ENCODE measurements around the gene SLC35G6.
"Not testable (repeated sequence)": the region's sequence is repeated elsewhere in the genome, so short reads cannot be mapped to it uniquely, and the experiment has no call there.

The SLC35G6 gene

GRCh38 chr17:7460850-7461660 lies 20.2 kb upstream of the SLC35G6 start:
- DNase-seq = no peak

DNA sequence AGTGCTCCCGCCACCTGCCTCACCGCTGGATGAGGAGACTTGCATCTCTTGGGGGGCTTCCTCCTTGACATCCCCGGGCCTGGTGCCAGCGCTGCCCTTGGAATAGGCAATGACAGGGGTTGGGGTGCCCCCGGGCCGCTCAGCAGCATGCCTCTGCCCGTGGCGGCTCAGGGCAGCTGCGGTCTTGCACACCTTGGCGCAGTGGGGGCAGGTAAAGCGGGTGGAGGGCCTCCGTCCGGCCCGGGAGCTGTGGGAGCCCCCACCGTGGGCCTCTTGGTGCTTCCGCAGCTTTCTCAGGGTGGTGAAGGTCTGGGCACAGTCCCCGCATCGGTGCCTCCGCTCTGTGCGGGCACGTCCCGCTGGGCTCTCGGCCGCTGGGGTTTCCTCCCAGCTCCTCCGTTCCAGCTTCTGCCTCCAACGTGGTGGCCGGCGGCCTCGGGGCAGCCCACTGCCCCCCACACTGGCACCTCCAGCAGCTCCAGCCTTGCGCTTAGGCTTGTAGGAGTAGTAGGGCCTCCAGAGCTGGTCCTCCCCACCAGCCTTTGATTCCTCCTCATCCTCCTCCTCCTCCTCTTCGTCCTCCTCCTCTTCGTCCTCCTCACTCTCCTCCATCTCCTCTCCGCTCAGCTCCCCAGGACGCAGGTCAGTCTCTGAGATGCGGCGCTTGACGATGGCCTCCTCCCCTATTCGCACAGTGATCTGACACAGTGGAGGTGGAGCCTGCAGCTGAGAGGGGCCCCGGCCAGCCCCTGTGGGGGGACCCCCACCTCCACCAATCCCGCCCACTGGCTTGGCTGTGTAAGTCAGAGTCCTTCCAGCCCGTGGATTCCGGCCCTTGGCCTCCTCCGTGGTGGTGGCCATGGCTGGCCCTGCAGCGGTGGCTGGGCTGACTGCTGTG lies 18.5 kb upstream of the SLC35G6 start:
- no peak for DNase-seq

GRCh38 chr17:7463372-7463846 lies 17.8 kb upstream of the SLC35G6 start:
- no peak for DNase-seq

- no peak for DNase-seq
Measured at GRCh38 chr17:7464081-7464480, 17.2 kb upstream of the SLC35G6 start.

DNA sequence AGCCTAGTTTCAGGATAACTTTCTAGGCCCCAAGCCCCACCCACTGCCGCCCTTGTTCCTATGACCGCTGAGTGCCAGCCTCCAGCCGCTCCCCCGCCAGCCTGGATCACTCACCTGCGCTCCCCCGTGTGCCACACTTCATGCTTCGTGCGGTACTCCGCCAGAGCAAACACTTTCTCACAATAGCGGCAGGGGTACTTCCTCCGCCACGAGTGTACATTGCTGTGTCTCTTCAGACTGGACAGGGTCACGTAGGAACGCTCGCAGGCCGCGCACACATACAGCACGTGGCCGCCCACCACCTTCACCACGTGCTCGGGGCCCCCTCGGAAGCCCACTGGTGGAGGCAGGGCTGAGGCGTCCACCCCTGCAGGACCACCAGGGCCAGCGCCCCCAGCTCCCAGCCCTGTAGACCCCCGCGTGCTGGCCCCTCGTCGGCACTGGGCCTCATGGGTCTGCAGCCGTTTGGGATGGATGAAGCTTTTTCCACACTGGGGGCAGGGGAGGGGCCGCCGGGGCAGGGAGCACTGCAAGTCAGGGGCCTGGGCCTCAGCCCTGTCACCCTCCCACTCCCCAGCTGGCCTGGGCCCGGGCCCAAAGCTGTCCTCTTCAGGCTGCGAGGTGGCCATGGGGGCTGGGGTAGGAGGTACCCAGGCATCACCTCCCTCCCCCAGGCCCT lies 15.5 kb upstream of the SLC35G6 start:
- no peak for DNase-seq

DNA sequence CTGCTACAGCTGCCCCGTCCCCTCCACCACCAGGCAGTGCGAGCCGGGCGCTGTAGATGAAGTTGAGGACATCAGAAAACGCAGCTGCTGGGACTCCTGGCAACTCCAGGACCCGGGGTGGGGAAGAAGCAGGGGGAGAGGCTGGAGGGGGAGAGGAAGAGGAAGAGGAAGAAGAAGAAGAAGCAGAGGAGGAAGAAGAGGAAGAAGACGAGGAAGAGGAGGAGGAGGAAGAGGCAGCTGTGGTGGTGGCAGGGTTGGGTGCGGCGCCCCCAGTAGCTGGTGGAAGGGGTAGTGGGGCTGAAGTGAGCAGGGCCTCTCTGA lies 15.0 kb upstream of the SLC35G6 start:
- no peak for DNase-seq

- no peak for DNase-seq
Measured at GRCh38 chr17:7466639-7467341, 14.5 kb upstream of the SLC35G6 start.

GRCh38 chr17:7467498-7467897 lies 13.7 kb upstream of the SLC35G6 start:
- no peak for DNase-seq

DNA sequence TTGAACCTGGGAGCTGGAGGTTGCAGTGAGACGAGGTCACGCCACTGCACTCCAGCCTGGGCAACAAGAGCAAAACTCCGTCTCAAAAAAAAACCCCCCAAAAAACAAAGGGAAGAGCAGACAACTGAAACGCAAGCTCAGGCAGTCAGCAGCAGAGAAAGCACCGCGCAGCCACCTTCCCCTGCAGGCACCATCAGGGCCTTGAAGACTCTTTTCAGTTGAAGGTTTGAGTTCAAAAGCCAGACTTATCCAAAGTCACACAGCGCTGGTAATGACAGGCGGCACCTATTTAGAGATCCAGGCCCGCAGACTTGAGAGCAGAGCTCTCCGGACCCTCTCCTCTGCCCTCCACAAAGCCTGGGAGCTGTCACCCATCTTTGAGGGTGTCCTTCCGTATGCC lies 13.0 kb upstream of the SLC35G6 start:
- DNase-seq = no peak

GRCh38 chr17:7468804-7469389 lies 12.3 kb upstream of the SLC35G6 start:
- DNase-seq = no peak

DNA sequence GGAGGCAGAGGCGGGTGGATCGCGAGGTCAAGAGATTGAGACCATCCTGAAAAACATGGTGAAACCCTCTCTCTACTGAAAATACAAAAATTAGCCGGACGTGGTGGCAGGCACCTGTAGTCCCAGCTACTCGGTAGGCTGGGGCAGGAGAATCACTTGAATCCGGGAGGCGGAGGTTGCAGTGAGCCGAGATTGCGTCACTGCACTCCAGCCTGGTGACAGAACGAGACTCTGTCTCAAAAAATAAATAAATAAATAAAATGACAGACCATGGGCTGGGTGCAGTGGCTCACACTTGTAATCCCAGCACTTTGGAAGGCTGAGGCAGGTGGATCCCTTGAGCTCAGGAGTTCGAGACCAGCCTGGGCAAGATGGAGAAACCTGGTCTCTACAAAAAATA lies 11.4 kb upstream of the SLC35G6 start:
- DNase-seq = not testable (repeated sequence)

- not testable (repeated sequence) for DNase-seq
Measured at GRCh38 chr17:7470457-7470973, 10.7 kb upstream of the SLC35G6 start.

GRCh38 chr17:7471729-7472128 lies 9.5 kb upstream of the SLC35G6 start:
- DNase-seq = no peak

DNA sequence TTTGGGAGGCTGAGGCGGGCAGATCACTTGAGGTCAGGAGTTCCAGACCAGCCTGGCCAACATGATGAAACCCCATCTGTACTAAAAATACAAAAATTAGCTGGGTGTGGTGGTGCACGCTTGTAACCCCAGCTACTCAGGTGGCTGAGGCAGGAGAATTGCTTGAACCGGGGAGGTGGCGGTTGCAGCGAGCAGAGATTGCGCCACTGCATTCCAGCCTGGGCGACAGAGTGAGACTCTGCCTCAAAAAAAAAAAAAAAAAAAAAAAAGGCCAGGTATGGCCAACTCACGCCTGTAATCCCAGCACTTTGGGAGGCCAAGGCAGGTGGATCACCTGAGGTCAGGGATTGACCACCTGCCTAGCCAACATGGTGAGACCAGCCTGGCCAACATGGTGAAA lies 6.5 kb upstream of the SLC35G6 start:
- DNase-seq = not testable (repeated sequence)

- no peak for DNase-seq
Measured at GRCh38 chr17:7475764-7476422, 5.4 kb upstream of the SLC35G6 start.

GRCh38 chr17:7476494-7476893 lies 4.8 kb upstream of the SLC35G6 start:
- no peak for DNase-seq

- DNase-seq = no peak
Measured at GRCh38 chr17:7476951-7477350, 4.3 kb upstream of the SLC35G6 start.

- no peak for DNase-seq
Measured at GRCh38 chr17:7477392-7478275, 3.6 kb upstream of the SLC35G6 start.

DNA sequence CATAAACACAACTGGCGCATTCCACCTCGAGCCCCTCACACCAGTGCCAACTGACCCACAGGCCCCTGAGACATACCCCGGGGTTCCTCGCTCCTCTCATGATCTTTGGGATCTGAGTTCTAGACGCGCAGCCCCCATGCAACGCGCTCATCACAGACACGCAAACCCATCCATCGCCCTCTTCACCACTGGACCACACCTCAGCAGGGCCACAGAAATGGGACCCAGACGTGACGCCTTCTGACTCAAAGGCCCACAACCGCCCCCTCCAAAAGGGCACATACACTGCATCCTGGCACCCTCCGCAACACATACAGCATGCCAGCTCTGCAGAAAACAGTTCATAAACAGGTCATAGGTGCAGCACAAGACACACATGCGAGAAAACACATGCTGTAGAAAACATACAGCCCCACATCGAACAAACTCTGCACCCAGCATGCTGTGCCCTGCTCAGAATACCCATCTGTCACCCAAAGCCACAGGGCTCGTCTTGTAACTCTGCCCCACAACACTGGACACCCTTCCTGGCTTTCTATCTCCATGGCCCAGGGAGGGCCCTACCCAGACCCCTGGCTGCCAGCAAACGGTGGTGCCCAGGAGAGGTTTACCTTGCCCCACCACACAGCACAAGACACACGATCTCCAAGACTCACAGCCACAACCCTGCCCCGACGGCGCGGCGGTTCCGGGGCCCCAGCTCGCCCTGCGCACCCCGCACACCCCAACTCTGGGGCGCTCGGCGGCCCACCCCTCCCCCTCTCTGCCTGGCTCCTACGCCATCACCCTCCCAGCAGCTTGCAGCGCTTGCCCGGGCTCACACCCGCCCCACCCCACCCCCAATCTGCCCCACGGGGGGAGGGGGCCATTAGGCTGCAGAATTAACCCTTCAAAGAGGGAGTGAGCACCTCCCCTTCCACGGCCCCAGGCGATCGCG lies 2.7 kb upstream of the SLC35G6 start:
- DNase-seq = no peak

Measured in DMS79 treated with DMSO at 0.1 percent for 48 hours (cell line).